K562 (cell line): ENCODE measurements around the gene TCIRG1. TPM values are rescaled to one million over a fixed set of nuclear protein-coding genes. Genes with fewer than 3 reads are reported as not detected.

Experiments used
- ATAC-seq: fragments of 200-7000 bp; cut with Tn5 transposase; 3 replicates; pipeline ENCODE4 v1.9.1; 2020; ENCODE audit warnings: moderate library complexity
- BruUV-seq: library from RNA; stranded (reverse); fragments of 400-500 nt; replicated peaks from 2 replicates; lab custom pipeline; 2021; lab: Mats Ljungman, UMichigan
- CTCF ChIA-PET: fragments of 300-600 bp; formaldehyde crosslinking; extraction: SDS; loops from one replicate; lab custom pipeline; 2021; ENCODE audit warnings: low intra/inter-chr PET ratio; lab: Yijun Ruan, JAX
- POLR2A ChIA-PET: fragments of 300-600, 350-650 bp; sonication (Branson Sonifier 250); formaldehyde crosslinking; extraction: SDS; loops from one replicate; lab custom pipeline; 2021; ENCODE audit warnings: antibody characterized with exemption, inconsistent platforms; lab: Yijun Ruan, JAX
- DNase-seq, 4 experiments: peaks; one replicate each; pipeline versions ENCODE4 v3.0.0 to v3.0.0-alpha.2; 2011 to 2018; ENCODE audit warnings: low spot score in 3 of 4, mixed read lengths in 3 of 4; ENCODE audit errors: extremely low read depth in 1 of 4
- FAIRE-seq: peaks from 2 replicates; lab custom pipeline; 2011; peaks lifted over from hg19 to GRCh38; lab: Jason Lieb, UNC
- H2AFZ ChIP-seq: 2 replicates; pipeline ENCODE4 v1.6.0; 2011; ENCODE audit warnings: low read depth, low read length, control low read depth, inconsistent platforms
- H3K27ac ChIP-seq: fragments of 200-600 bp; 3 replicates; pipeline ENCODE4 v1.8.0; 2011; ENCODE audit warnings: low read depth, mild to moderate bottlenecking, control low read depth, inconsistent platforms, low read length, moderate library complexity, mixed read lengths; ENCODE audit errors: extremely low read depth
- H3K27me3 ChIP-seq, 2 experiments: fragments of 300-600 bp in 1 of 2; 2 replicates in 1 of 2; 3 replicates in 1 of 2; pipeline versions ENCODE4 v1.6.0 to v1.8.0; 2011; ENCODE audit warnings: inconsistent platforms in 2 of 2, low read length in 2 of 2, mild to moderate bottlenecking in 1 of 2, mixed read lengths in 1 of 2, moderate library complexity in 1 of 2; ENCODE audit not compliant: control insufficient read depth in 2 of 2, insufficient read depth in 2 of 2
- H3K36me3 ChIP-seq: fragments of 300-600 bp; 3 replicates; pipeline ENCODE4 v1.8.0; 2011; ENCODE audit warnings: mild to moderate bottlenecking, low read length, inconsistent platforms; ENCODE audit not compliant: control insufficient read depth, insufficient read depth
- H3K4me1 ChIP-seq, 2 experiments: fragments of 200-600 bp in 1 of 2; replicated peaks in 1 of 2; 2 replicates in 1 of 2; 3 replicates in 1 of 2; pipeline versions ENCODE4 v1.5.1 to v1.8.0; 2011; ENCODE audit warnings: inconsistent platforms in 2 of 2, low read length in 2 of 2, mild to moderate bottlenecking in 1 of 2, mixed read lengths in 1 of 2, moderate library complexity in 1 of 2; ENCODE audit not compliant: control insufficient read depth in 2 of 2, insufficient read depth in 2 of 2
- H3K4me2 ChIP-seq: 2 replicates; pipeline ENCODE4 v1.6.1; 2011; ENCODE audit warnings: low read length, control low read depth, inconsistent platforms, mixed read lengths; ENCODE audit not compliant: insufficient read depth
- H3K4me3 ChIP-seq: fragments of 200-600 bp; sonication (generic), shearing (Covaris generic); 2 replicates; pipeline ENCODE4 v1.5.1; 2016; ENCODE audit warnings: control low read depth, inconsistent platforms
- H3K79me2 ChIP-seq: fragments of 200-600 bp; 3 replicates; pipeline ENCODE4 v1.8.0; 2011; ENCODE audit warnings: low read length, inconsistent platforms; ENCODE audit not compliant: control insufficient read depth, insufficient read depth
- H3K9ac ChIP-seq, 2 experiments: 2 replicates each; pipeline versions ENCODE4 v1.6.0 to v1.6.1; 2011; ENCODE audit warnings: low read depth in 2 of 2, low read length in 2 of 2, control low read depth in 1 of 2, inconsistent platforms in 1 of 2, mild to moderate bottlenecking in 1 of 2, mixed read lengths in 1 of 2; ENCODE audit not compliant: insufficient read depth in 1 of 2
- H3K9me1 ChIP-seq: one replicate; pipeline ENCODE4 v1.6.0; 2011; ENCODE audit warnings: inconsistent platforms, mild to moderate bottlenecking, low read length, moderate library complexity; ENCODE audit not compliant: control insufficient read depth, insufficient read depth
- H3K9me3 ChIP-seq: replicated peaks from 2 replicates; pipeline ENCODE4 v1.5.1; 2011; ENCODE audit warnings: low read depth, low read length, inconsistent platforms; ENCODE audit not compliant: control insufficient read depth, insufficient read depth
- H4K20me1 ChIP-seq: replicated peaks from 2 replicates; pipeline ENCODE4 v1.6.1; 2011; ENCODE audit warnings: low read length, inconsistent platforms, mixed read lengths; ENCODE audit not compliant: control insufficient read depth, insufficient read depth
- FOSL1 ChIP-seq: fragments of 200-800 bp; sonication (Bioruptor generic); conservative IDR thresholded peaks from 2 replicates; pipeline ENCODE4 v1.6.1; 2016; ENCODE audit warnings: missing genetic modification characterization, missing compliant biosample characterization
- HDGF ChIP-seq: fragments of 450-650 bp; IDR thresholded peaks from 2 replicates; pipeline ENCODE4 v1.6.1; 2016
- MEIS2 ChIP-seq: fragments of 450-650 bp; IDR thresholded peaks from 2 replicates; pipeline ENCODE4 v1.6.1; 2014; ENCODE audit warnings: mild to moderate bottlenecking; ENCODE audit not compliant: partially characterized antibody
- TCF3 ChIP-seq: sonication (generic); formaldehyde crosslinking; IDR thresholded peaks from 2 replicates; pipeline ENCODE4 v1.4.0; 2020; ENCODE audit warnings: mild to moderate bottlenecking, missing genetic modification reagents
- ZNF408 ChIP-seq: fragments of 250-450 bp; sonication (Bioruptor Pico); IDR thresholded peaks from 2 replicates; pipeline ENCODE4 v1.4.0; 2020; ENCODE audit warnings: low read depth, mild to moderate bottlenecking, moderate library complexity
- ZNF57 ChIP-seq: fragments of 450-650 bp; formaldehyde crosslinking; IDR thresholded peaks from 2 replicates; pipeline ENCODE4 v1.4.0; 2020; ENCODE audit warnings: mild to moderate bottlenecking, moderate library complexity
- WGBS: fragments of 100-300 bp; shearing (Covaris generic); methylation state at CpG from one replicate; pipeline ENCODE4 v1.1.6; 2016; ENCODE audit warnings: low coverage, mixed read lengths; ENCODE audit not compliant: insufficient coverage; ENCODE audit errors: missing lambda C conversion rate; 5-methylcytosine and 5-hydroxymethylcytosine counted together
- in situ Hi-C: fragments of 300-500 bp; cut with MboI; formaldehyde crosslinking; loops from 4 replicates; pipeline ENCODE4 v1.15.0; 2018; ENCODE audit warnings: inconsistent platforms, mixed read lengths
- intact Hi-C: fragments of 100-400 bp; cut with micrococcal nuclease; formaldehyde crosslinking; loops from 2 replicates; pipeline ENCODE4 v1.14.2; 2022
- polyA plus RNA-seq, 8 experiments: library from polyadenylated mRNA; depleted of rRNA in 4 of 8; stranded (reverse) in 5 of 8; unstranded in 3 of 8; fragments of >200 nt; fragmentation: Nextera tagmentation in 2 of 8; fragmentation: Illumina TruSeq in 1 of 8; extraction: Ambion mirVana in 2 of 8; extraction: Trizol in 1 of 8; gene quantifications; 2 replicates each; pipeline versions ENCODE4 v1.2.1 to v1.2.3, GENCODE V29; 2011 to 2014; ENCODE audit warnings: inconsistent platforms in 1 of 8, missing spikeins in 1 of 8
- total RNA-seq, 7 experiments: library from RNA; depleted of rRNA in 6 of 7; stranded (reverse); fragments of >200 nt in 6 of 7; fragmentation: Illumina TruSeq in 2 of 7; extraction: Trizol in 2 of 7; gene quantifications; 2 replicates each; pipeline versions ENCODE4 v1.2.1 to v1.2.3, GENCODE V29; 2011 to 2021; ENCODE audit warnings: low replicate concordance in 1 of 7
- TF ChIP-seq, protein P1 (sequence below), 3 experiments: IDR thresholded peaks in 2 of 3; conservative IDR thresholded peaks in 1 of 3; 2 replicates each; pipeline ENCODE4 v1.5.1; 2011 to 2012; ENCODE audit warnings: low read length in 3 of 3, mild to moderate bottlenecking in 3 of 3, control low read depth in 2 of 3, improper control_type of control experiment in 1 of 3, inconsistent platforms in 1 of 3, low read depth in 1 of 3, mixed read lengths in 1 of 3, moderate library complexity in 1 of 3; ENCODE audit not compliant: insufficient read depth in 2 of 3
- TF ChIP-seq, protein P2 (sequence below): fragments of 200-800 bp; sonication (Bioruptor generic); IDR thresholded peaks from 2 replicates; pipeline ENCODE4 v1.6.1; 2016; ENCODE audit warnings: missing genetic modification characterization, missing compliant biosample characterization

Gene TCIRG1
- total and polyA plus RNA-seq, 9 of the 15 experiments (the other 6 are each of a cell fraction or from before 2014, with no cell fraction given): 0.49 to 143 (median 24.4) TPM

GRCh38 chr11:68076371-68077042 lies 37.7 kb downstream of the TCIRG1 start (continued):
- TF ChIP-seq, protein P1, sequence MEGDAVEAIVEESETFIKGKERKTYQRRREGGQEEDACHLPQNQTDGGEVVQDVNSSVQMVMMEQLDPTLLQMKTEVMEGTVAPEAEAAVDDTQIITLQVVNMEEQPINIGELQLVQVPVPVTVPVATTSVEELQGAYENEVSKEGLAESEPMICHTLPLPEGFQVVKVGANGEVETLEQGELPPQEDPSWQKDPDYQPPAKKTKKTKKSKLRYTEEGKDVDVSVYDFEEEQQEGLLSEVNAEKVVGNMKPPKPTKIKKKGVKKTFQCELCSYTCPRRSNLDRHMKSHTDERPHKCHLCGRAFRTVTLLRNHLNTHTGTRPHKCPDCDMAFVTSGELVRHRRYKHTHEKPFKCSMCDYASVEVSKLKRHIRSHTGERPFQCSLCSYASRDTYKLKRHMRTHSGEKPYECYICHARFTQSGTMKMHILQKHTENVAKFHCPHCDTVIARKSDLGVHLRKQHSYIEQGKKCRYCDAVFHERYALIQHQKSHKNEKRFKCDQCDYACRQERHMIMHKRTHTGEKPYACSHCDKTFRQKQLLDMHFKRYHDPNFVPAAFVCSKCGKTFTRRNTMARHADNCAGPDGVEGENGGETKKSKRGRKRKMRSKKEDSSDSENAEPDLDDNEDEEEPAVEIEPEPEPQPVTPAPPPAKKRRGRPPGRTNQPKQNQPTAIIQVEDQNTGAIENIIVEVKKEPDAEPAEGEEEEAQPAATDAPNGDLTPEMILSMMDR (IDR thresholded peaks at IDR 0.05 in 2 of 3, conservative IDR thresholded peaks at IDR 0.05 in 1 of 3; ENCODE audit: insufficient read depth in 2 of 3, low read depth in 1 of 3, low read length in 3 of 3): peak; percentile 33 to 46 (median 44); a peak in 3 of 6 replicates
- TF ChIP-seq MEIS2: no peak

- Histone ChIP-seq H3K79me2 (no peaks in the 10 kb centered on the region), H3K9ac (no peak overlapping the region), H3K27me3 (no peaks in the 10 kb centered on the region), H3K9me1 (no peaks in the 10 kb centered on the region), H3K36me3 (peaks cover 69% of the 10 kb centered on the region; the same call in 2 of the 3 replicates), H3K27ac (no peak overlapping the region), H3K4me1 (no peaks in the 10 kb centered on the region), H3K4me2 (no peak overlapping the region), H3K4me3 (no peak overlapping the region), H2AFZ (no peak overlapping the region), H3K9me3 (no peaks in the 10 kb centered on the region), H4K20me1 (no peaks in the 10 kb centered on the region)
- CTCF ChIA-PET: interaction anchor here (0.6 to 0.7 kb wide), 2 partner anchors 66 to 136 kb away, joined by 4 read pairs; no protein-coding TSS in a partner anchor
- DNase-seq (no peak), ATAC-seq (no peak), FAIRE-seq (no peak)
- POLR2A ChIA-PET: interaction anchor here (0.7 to 1.4 kb wide), 4 partner anchors 35 to 1795 kb away, joined by 3 to 4 read pairs (median 3); no protein-coding TSS in a partner anchor
- intact Hi-C loops (no loop called here), in situ Hi-C loops (no loop called here)
- no TSS peak for BruUV-seq
- WGBS: 76% methylated on average over 8 of the region's 8 CpGs
- no peak for TF ChIP-seq TCF3 (CRISPR knock-in tag)
- TF ChIP-seq FOSL1: no peak
- no peak for TF ChIP-seq HDGF
- no peak for TF ChIP-seq ZNF408 (CRISPR knock-in tag)
- no peak for TF ChIP-seq ZNF57
- TF ChIP-seq, protein P2, sequence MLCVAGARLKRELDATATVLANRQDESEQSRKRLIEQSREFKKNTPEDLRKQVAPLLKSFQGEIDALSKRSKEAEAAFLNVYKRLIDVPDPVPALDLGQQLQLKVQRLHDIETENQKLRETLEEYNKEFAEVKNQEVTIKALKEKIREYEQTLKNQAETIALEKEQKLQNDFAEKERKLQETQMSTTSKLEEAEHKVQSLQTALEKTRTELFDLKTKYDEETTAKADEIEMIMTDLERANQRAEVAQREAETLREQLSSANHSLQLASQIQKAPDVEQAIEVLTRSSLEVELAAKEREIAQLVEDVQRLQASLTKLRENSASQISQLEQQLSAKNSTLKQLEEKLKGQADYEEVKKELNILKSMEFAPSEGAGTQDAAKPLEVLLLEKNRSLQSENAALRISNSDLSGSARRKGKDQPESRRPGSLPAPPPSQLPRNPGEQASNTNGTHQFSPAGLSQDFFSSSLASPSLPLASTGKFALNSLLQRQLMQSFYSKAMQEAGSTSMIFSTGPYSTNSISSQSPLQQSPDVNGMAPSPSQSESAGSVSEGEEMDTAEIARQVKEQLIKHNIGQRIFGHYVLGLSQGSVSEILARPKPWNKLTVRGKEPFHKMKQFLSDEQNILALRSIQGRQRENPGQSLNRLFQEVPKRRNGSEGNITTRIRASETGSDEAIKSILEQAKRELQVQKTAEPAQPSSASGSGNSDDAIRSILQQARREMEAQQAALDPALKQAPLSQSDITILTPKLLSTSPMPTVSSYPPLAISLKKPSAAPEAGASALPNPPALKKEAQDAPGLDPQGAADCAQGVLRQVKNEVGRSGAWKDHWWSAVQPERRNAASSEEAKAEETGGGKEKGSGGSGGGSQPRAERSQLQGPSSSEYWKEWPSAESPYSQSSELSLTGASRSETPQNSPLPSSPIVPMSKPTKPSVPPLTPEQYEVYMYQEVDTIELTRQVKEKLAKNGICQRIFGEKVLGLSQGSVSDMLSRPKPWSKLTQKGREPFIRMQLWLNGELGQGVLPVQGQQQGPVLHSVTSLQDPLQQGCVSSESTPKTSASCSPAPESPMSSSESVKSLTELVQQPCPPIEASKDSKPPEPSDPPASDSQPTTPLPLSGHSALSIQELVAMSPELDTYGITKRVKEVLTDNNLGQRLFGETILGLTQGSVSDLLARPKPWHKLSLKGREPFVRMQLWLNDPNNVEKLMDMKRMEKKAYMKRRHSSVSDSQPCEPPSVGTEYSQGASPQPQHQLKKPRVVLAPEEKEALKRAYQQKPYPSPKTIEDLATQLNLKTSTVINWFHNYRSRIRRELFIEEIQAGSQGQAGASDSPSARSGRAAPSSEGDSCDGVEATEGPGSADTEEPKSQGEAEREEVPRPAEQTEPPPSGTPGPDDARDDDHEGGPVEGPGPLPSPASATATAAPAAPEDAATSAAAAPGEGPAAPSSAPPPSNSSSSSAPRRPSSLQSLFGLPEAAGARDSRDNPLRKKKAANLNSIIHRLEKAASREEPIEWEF: no peak
These were observed 39.1 kb downstream of the TCIRG1 start for GRCh38 chr11:68077617-68078582.
